Tibial nerve (tissue), 4 donors: ENCODE measurements around the gene MAPK4. TPM values are rescaled to one million over a fixed set of nuclear protein-coding genes. Genes with fewer than 3 reads are reported as not detected.
A peak's percentile ranks its signal among the peaks of the same experiment; 100 is the strongest.

ENCODE experiments used
- DNase-seq, 2 donors: peaks; one replicate each; pipeline ENCODE4 v3.0.0-alpha.2; 2019; ENCODE audit warnings: low spot score in 2 of 2
- H3K27ac ChIP-seq, 4 donors: fragments of 200-600 bp; sonication (generic) in 3 of 4; one replicate each; pipeline ENCODE4 v1.5.1; 2017 to 2019; ENCODE audit warnings: mild to moderate bottlenecking in 1 of 4
- H3K27me3 ChIP-seq, 2 donors: fragments of 200-600 bp; sonication (generic) in 1 of 2; one replicate each; pipeline versions ENCODE4 v1.5.1 to v1.6.0; 2017 to 2019
- H3K36me3 ChIP-seq, 3 donors: fragments of 200-600 bp; sonication (generic); one replicate each; pipeline ENCODE4 v1.5.1; 2018 to 2019
- H3K4me1 ChIP-seq, 4 donors: fragments of 200-600 bp; sonication (generic) in 3 of 4; one replicate each; pipeline ENCODE4 v1.5.1; 2017 to 2019
- H3K4me3 ChIP-seq, 4 donors: fragments of 200-600 bp; sonication (generic) in 3 of 4; one replicate each; pipeline ENCODE4 v1.5.1; 2017 to 2019; ENCODE audit warnings: mild to moderate bottlenecking in 1 of 4, moderate library complexity in 1 of 4
- H3K9me3 ChIP-seq, 4 donors: fragments of 200-600 bp; sonication (generic) in 3 of 4; one replicate each; pipeline ENCODE4 v1.5.1; 2017 to 2019
- CTCF ChIP-seq, 5 experiments: fragments of 200-600 bp in 3 of 5; fragments of 450-650 bp in 2 of 5; sonication (generic) in 3 of 5; IDR thresholded peaks; one replicate each; pipeline ENCODE4 v1.5.1; 2016 to 2019; ENCODE audit warnings: antibody characterized with exemption in 5 of 5, mild to moderate bottlenecking in 3 of 5, moderate library complexity in 2 of 5
- EP300 ChIP-seq, 2 donors: sonication (generic); formaldehyde crosslinking; IDR thresholded peaks; one replicate each; pipeline ENCODE4 v1.6.1; 2017; ENCODE audit warnings: antibody characterized with exemption in 2 of 2, mild to moderate bottlenecking in 1 of 2
- POLR2A ChIP-seq, 2 donors: fragments of 450-650 bp; IDR thresholded peaks; one replicate each; pipeline ENCODE4 v1.6.1; 2017; ENCODE audit warnings: antibody characterized with exemption in 2 of 2, mild to moderate bottlenecking in 2 of 2, moderate library complexity in 2 of 2
- WGBS, 2 donors: methylation state at CpG; one replicate each; pipeline ENCODE4 v1.1.5; 2018; 5-methylcytosine and 5-hydroxymethylcytosine counted together
- total RNA-seq, 4 donors: library from RNA; depleted of rRNA; stranded (reverse); fragments of >200 nt; gene quantifications; one replicate each; pipeline ENCODE4 v1.1.0, GENCODE V29; 2016

MAPK4 gene
- total RNA-seq, 4 donors from 2014 or later: 1.4 to 10.8 (median 2.3) TPM

DNA sequence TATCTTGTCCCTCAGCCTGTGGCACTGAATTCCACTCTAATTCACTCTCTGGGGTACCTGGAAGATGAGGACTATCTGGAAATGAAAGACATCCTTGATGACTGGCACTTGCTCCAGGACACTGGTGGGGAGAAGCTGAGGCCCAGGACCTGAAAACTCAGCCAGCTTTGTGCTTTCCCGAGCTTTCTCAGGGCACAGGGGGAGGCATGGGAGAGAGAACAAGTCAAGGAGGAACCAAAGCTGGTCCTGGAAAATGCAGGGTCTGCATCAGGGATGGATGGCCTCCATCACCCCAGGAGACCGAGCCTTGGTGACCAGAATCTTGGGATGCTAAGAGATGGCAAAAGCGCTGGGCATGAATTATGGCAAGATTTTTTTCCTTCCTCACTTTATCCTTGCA lies 65.1 kb downstream of the MAPK4 start:
- Histone ChIP-seq H3K4me3 (no peak overlapping the region), H3K9me3 (no peaks in the 10 kb centered on the region), H3K36me3 (no peaks in the 10 kb centered on the region), H3K4me1 (no peaks in the 10 kb centered on the region), H3K27ac (no peak overlapping the region), H3K27me3 (no peaks in the 10 kb centered on the region)
- WGBS, 2 donors: 93 to 96% methylated on average over 3 of the region's 3 CpGs
- no peak for DNase-seq
- TF ChIP-seq EP300 (IDR thresholded peaks at IDR 0.05) (no peak), POLR2A (IDR thresholded peaks at IDR 0.05) (no peak), CTCF (IDR thresholded peaks at IDR 0.05) (no peak)

DNA sequence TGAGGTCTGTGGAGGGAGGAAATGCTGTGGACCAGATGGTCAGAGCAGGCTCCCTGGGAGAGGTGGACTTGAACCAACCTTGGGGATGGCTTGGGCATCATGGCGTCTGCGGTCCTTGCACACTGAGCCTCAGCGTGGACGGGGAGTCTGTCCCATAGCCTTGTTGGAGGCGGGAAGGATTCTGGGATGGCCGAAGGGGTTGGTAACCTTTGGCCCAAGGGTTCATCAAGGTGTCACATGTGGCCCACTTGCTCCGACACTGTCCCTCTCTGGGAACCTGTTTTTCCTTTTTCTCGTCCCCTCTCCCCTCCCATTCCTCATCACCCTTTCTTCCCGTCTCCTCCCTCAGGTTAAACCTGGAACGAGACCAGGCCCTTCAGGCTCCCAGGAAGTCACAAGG lies 66.4 kb downstream of the MAPK4 start:
- Histone ChIP-seq H3K4me1 (no peaks in the 10 kb centered on the region), H3K27ac (no peak overlapping the region), H3K9me3 (no peaks in the 10 kb centered on the region), H3K27me3 (no peaks in the 10 kb centered on the region), H3K4me3 (no peak overlapping the region), H3K36me3 (no peaks in the 10 kb centered on the region)
- no peak for TF ChIP-seq CTCF (IDR thresholded peaks at IDR 0.05)
- no peak for TF ChIP-seq EP300 (IDR thresholded peaks at IDR 0.05)
- TF ChIP-seq POLR2A (IDR thresholded peaks at IDR 0.05): no peak
- no peak for DNase-seq
- 93 to 96% methylated on average over 10 of the region's 10 CpGs for WGBS, 2 donors

DNA sequence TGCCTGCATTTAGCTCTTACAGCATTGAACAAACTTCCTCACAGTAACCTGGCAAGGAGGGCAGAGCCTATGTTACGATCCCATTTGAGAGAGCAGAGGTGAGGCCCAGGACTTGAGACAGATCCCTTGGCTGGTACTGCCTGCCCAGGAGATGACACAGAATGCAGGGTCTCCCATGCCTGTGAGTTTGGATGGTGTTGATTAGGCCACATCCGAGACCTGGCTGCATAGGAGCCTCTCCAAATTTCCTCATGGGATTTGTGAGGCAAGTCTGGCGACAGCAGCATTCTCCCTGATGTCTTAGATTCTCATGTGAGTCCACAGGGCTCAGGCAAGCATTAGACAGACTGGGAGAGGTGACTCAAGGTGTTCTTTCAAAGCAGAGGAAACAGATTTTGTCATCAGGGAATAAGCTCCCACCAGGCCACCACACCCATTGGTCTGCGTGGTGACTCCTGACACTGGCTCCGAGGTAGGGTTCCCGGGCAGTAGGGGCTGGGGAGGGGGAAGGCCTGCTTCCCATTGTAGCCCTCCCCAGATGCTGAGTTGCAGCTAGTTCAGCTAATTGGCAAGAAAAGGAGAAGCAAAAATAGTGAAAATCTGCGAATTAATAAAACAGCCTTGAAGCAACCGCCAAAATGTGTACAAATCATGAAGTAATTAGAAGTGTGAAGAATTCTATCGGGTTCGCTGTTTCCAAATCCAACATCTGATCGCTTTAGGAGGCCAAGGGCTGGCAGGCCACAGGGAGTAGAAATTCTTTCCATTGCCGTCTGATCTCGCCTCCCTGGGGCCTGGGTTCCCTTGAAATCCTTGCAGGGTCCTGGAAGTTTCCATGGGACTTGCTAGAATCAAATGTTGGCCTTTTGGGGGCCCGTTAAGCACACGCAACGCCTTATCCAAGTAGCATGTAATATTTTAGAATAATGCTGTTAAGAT lies 68.0 kb downstream of the MAPK4 start:
- Histone ChIP-seq H3K36me3 (no peaks in the 10 kb centered on the region), H3K4me1 (no peaks in the 10 kb centered on the region), H3K9me3 (no peaks in the 10 kb centered on the region), H3K27me3 (no peaks in the 10 kb centered on the region), H3K4me3 (no peak overlapping the region), H3K27ac (peak overlapping the region in 1 of 4 donors; percentile 5)
- 76 to 84% methylated on average over 16 of the region's 16 CpGs for WGBS, 2 donors
- no peak for TF ChIP-seq CTCF (IDR thresholded peaks at IDR 0.05)
- TF ChIP-seq EP300 (IDR thresholded peaks at IDR 0.05): no peak
- TF ChIP-seq POLR2A (IDR thresholded peaks at IDR 0.05): no peak
- no peak for DNase-seq

DNA sequence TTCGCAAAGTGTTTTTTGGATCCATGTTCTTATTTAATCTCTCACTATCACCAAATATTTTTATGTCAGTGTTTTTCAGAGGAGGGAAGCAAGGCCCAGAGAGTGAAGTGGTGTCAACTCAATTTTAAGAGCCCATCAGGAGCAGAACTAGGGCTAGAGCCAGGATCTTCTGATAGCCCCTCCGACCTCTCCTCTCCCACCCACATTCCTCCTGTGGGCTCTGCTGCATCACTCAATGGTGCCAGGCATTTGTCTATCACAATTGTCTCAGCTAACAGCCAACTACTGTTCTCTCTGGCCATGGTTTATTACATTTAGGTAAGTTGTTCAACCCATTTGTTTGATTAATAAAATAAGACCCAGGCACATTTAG lies 68.6 kb downstream of the MAPK4 start:
- WGBS, 2 donors: 68 to 89% methylated on average over 2 of the region's 2 CpGs
- TF ChIP-seq EP300 (IDR thresholded peaks at IDR 0.05): no peak
- no peak for TF ChIP-seq POLR2A (IDR thresholded peaks at IDR 0.05)
- TF ChIP-seq CTCF (IDR thresholded peaks at IDR 0.05): no peak
- Histone ChIP-seq H3K27me3 (no peaks in the 10 kb centered on the region), H3K27ac (peak overlapping the region in 1 of 4 donors; percentile 5), H3K4me3 (no peak overlapping the region), H3K36me3 (no peaks in the 10 kb centered on the region), H3K9me3 (no peaks in the 10 kb centered on the region), H3K4me1 (no peaks in the 10 kb centered on the region)
- DNase-seq: no peak

DNA sequence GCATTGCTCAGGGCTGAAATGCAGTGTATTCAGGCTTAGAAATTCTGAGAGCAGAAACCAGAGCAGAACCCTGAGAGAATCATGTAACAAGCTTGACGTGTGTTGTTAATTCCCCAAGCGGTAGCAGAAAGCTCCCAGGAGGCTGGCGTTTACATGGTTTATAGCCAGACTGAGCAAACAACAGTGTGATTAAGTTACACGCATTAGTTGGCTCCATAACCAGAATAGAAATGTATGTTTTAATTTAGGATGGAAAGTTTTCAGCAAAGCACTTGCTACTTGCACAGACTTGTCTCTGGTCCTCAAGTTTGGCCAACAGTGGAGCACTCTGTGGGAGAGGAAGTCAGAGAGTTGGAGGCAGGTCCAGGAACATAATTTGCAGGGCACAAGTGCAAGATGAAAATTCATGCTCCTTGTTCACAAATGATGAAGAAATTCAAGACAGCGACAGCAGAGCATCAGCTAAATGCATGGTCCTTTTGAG lies 69.3 kb downstream of the MAPK4 start:
- Histone ChIP-seq H3K4me3 (no peak overlapping the region), H3K27ac (no peak overlapping the region), H3K9me3 (no peaks in the 10 kb centered on the region), H3K27me3 (no peaks in the 10 kb centered on the region), H3K4me1 (no peaks in the 10 kb centered on the region), H3K36me3 (no peaks in the 10 kb centered on the region)
- DNase-seq: no peak
- no peak for TF ChIP-seq POLR2A (IDR thresholded peaks at IDR 0.05)
- TF ChIP-seq EP300 (IDR thresholded peaks at IDR 0.05): no peak
- no peak for TF ChIP-seq CTCF (IDR thresholded peaks at IDR 0.05)
- WGBS, 2 donors: 57 to 59% methylated on average over 5 of the region's 5 CpGs
